Spleen (tissue), 7 donors: ENCODE results near the gene SLC22A1.

Experiments used
- CTCF ChIP-seq, 11 experiments: fragments of 200-600 bp in 7 of 11; fragments of 450-650 bp in 4 of 11; sonication (generic) in 4 of 11; IDR thresholded peaks in 8 of 11; conservative IDR thresholded peaks in 3 of 11; 1 replicate in 7 of 11; 2 replicates in 4 of 11; pipeline versions ENCODE4 v1.4.0 to v1.8.0; 2016 to 2021; ENCODE audit warnings: antibody characterized with exemption in 11 of 11, inconsistent platforms in 4 of 11, mild to moderate bottlenecking in 1 of 11
- POLR2A ChIP-seq, 3 donors: fragments of 450-650 bp; IDR thresholded peaks; one replicate each; pipeline ENCODE4 v1.5.1; 2017; ENCODE audit warnings: antibody characterized with exemption in 3 of 3, mild to moderate bottlenecking in 1 of 3
- POLR2AphosphoS5 ChIP-seq, 3 donors: sonication (generic); formaldehyde crosslinking; IDR thresholded peaks; one replicate each; pipeline ENCODE4 v1.5.1; 2017; ENCODE audit warnings: antibody characterized with exemption in 3 of 3
- donor health status: DM: no; HTN: no; CAD: no; lungs with moderate emphysema.
- donor health status: DM: no; HTN: no; CAD: no.
- donor health status: DM: no; HTN: no; CAD: no.

GRCh38 chr6:160203076-160203475 lies 81.5 kb downstream of the SLC22A1 start:
- TF ChIP-seq CTCF (IDR thresholded peaks at IDR 0.05 in 8 of 11, conservative IDR thresholded peaks at IDR 0.05 in 3 of 11) = no peak
- TF ChIP-seq POLR2A (IDR thresholded peaks at IDR 0.05) = no peak
- no peak for TF ChIP-seq POLR2AphosphoS5 (IDR thresholded peaks at IDR 0.05)
